HUES48 (cell line): ENCODE results near the gene SMS.

Experiments
- H3K27ac ChIP-seq: one replicate; pipeline ENCODE4 v1.7.0; 2013; ENCODE audit warnings: low read depth, low read length, inconsistent platforms
- H3K27me3 ChIP-seq: 2 replicates; pipeline ENCODE4 v1.6.1; 2013; ENCODE audit warnings: mild to moderate bottlenecking, low read length; ENCODE audit not compliant: control insufficient read depth, insufficient read depth
- H3K36me3 ChIP-seq: 2 replicates; pipeline ENCODE4 v1.6.1; 2013; ENCODE audit warnings: low read length; ENCODE audit not compliant: control insufficient read depth, insufficient read depth
- H3K4me1 ChIP-seq: 2 replicates; pipeline ENCODE4 v1.6.1; 2013; ENCODE audit warnings: mild to moderate bottlenecking, low read length; ENCODE audit not compliant: control insufficient read depth, insufficient read depth
- H3K4me3 ChIP-seq: 2 replicates; pipeline ENCODE4 v1.5.1; 2013; ENCODE audit warnings: mild to moderate bottlenecking, low read depth, low read length
- H3K9ac ChIP-seq: 2 replicates; pipeline ENCODE4 v1.6.1; 2013; ENCODE audit warnings: mild to moderate bottlenecking, low read depth, low read length, moderate library complexity
- H3K9me3 ChIP-seq: 2 replicates; pipeline ENCODE4 v1.6.1; 2013; ENCODE audit warnings: low read length; ENCODE audit not compliant: control insufficient read depth, insufficient read depth

The SMS gene

GRCh38 chrX:21932292-21933002 is 8.1 kb upstream of the SMS start:
- Histone ChIP-seq H3K9ac (no peak overlapping the region), H3K4me3 (no peak overlapping the region), H3K27ac (peak overlapping the region; percentile 14), H3K9me3 (no peaks in the 10 kb centered on the region), H3K4me1 (peaks cover 4% of the 10 kb centered on the region; the same call in 1 of the 2 replicates), H3K36me3 (no peaks in the 10 kb centered on the region), H3K27me3 (no peaks in the 10 kb centered on the region)

DNA sequence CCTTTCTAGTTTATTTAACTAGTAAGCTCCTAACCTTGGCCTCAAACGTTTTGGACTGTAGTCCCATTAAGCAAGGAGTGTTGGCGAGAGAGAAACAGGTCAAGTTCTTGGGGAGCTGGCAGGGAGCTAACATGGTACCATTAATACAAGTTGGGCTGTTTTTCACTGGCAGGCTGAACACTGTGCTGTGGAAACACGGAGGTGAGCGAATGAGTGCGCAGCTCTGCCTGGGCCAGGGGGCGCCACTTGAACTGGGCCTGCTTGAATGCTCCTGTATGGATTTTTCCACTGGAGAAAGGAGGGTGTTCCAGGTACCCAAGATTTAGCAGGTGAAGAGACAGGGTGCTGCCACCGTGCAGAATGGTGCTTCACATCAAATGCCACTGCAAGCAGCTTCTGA is 7.4 kb upstream of the SMS start:
- no peaks in the 10 kb centered on the region for H3K27me3 ChIP-seq
- no peak overlapping the region for H3K4me3 ChIP-seq
- H3K4me1 ChIP-seq = no peaks in the 10 kb centered on the region
- H3K36me3 ChIP-seq = no peaks in the 10 kb centered on the region
- H3K9ac ChIP-seq = no peak overlapping the region
- no peaks in the 10 kb centered on the region for H3K9me3 ChIP-seq
- H3K27ac ChIP-seq = no peak overlapping the region

DNA sequence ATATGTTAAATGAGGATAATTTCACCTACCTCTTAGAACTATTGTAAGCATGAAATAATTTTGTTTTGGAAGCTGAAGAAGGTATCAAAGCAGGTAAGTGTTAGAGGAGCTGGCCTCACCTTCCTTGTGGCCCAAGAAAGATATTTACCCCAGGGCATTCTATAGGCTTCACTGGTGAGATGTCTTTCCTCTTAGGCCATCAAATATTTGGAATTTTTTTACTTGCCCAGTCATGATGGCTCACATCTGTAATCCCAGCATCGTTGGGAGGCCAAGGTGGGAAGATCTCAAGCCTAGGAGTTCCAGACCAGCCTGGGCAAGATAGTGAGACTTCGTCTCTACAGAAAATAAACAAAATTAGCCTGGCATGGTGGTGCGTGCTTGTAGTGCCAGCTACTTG is 6.1 kb upstream of the SMS start:
- Histone ChIP-seq H3K9ac (no peak overlapping the region), H3K27ac (no peak overlapping the region), H3K9me3 (no peaks in the 10 kb centered on the region), H3K4me1 (0 out of 2 replicates have a peak, but pooled peaks cover 2% of the 10 kb centered on the region), H3K4me3 (no peak overlapping the region), H3K36me3 (no peaks in the 10 kb centered on the region), H3K27me3 (peaks cover 1% of the 10 kb centered on the region; the same call in 1 of the 2 replicates)

DNA sequence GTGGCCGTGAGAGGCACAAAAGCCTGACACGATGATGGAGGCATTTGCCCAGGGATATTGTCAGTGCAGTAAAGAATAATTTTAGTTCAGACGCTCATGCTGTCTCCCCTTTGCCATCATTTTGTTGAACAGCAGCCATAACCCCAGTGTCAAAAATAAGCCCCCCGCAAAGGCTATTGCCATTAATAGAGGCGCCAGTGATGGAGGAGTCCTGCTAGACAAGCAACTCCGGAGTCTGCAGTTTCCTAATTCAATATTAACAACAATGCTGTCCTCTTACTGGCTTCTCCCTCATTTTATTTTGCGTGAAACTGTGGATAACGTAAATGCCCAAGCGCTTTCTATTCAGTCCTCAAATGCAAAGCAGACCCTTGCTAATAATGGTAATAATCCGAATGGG is 603 bp upstream of the SMS start:
- H3K27ac ChIP-seq = peak overlapping the region; percentile 66
- H3K4me3 ChIP-seq = peak overlapping the region; percentile 87
- peaks cover 4% of the 10 kb centered on the region; the same call in 1 of the 2 replicates for H3K27me3 ChIP-seq
- peak overlapping the region; percentile 78 for H3K9ac ChIP-seq
- no peaks in the 10 kb centered on the region for H3K9me3 ChIP-seq
- peaks cover 36% of the 10 kb centered on the region for H3K4me1 ChIP-seq
- 0 out of 2 replicates have a peak, but pooled peaks cover 8% of the 10 kb centered on the region for H3K36me3 ChIP-seq

DNA sequence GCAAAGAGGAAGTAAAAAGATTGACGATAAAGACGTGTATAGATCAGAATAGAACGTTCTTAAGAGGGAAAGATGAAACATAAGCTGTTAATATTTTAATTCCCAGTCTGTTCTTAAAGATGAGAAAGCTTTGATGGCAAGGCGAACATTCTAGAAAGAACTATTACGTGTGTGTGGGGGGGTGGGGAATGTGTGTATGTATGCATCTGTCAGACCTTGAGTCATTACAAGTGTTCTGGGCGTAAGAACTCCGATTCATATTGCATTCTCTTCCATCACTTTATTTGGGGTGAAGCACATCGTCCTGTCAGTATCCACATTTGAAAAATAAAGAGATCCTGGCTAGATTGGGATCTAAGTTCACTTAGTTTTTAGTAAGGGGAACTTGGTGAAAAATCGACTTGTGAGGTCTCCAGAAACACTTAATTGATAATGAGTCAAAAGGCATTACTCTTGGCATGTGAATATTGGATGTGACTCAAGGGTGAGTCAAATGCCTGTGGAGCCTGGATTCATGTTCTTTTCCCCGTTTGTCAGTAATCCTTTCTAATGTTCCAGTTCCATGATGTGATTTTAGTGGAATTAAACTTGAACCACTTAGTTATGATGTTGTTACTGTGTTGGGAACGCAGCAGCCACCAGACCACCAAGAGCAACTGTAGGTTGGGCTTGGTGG is 3.1 kb downstream of the SMS start:
- Histone ChIP-seq H3K9ac (no peak overlapping the region), H3K4me3 (peak overlapping the region; percentile 87), H3K9me3 (no peaks in the 10 kb centered on the region), H3K27ac (peak overlapping the region; percentile 18), H3K4me1 (peaks cover 71% of the 10 kb centered on the region), H3K36me3 (peaks cover 11% of the 10 kb centered on the region; the same call in 1 of the 2 replicates), H3K27me3 (peaks cover 4% of the 10 kb centered on the region; the same call in 1 of the 2 replicates)

GRCh38 chrX:21944136-21944615 is 3.7 kb downstream of the SMS start:
- Histone ChIP-seq H3K4me1 (peaks cover 77% of the 10 kb centered on the region), H3K27ac (peak overlapping the region; percentile 18), H3K9me3 (no peaks in the 10 kb centered on the region)

DNA sequence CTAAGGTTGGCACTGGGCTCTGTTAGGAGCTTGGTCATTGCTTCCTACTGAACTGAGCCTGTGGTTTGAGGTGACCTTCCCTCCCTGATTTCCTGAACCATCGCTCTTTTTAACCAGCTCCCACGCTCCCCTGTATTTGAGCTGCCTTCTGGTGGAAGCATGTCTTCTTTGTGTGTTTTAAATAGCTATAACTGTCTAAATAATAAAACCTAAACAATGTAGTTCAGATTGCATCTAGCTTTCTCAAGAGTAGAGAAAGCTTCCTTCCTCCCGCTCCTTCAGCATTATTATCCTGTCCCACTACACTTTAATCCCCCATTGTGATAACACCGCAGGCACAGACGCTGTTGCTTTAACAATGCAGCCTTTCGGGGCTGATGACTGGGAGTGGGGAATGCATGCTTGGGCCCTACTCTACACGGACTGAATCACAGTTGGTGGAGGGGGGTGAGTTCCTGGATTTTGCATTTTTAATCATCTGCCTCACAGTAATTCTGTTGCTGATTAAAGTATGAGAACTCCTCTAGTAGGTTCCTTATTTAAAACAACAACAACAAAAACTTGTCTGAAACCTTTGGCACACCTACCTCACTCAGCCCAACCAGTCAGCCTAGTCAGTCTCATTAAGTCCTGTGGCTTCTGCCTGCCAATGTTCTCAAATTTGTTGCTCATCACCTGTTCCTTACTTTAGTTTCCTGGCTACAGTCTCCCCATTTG is 6.6 kb downstream of the SMS start:
- H3K36me3 ChIP-seq = peaks cover 24% of the 10 kb centered on the region
- H3K9ac ChIP-seq = 0 out of 2 replicates have a peak overlapping the region, but pooled peaks have one; percentile 41
- peak overlapping the region; percentile 82 for H3K27ac ChIP-seq
- peaks cover 79% of the 10 kb centered on the region for H3K4me1 ChIP-seq
- peak overlapping the region; percentile 41 for H3K4me3 ChIP-seq
- H3K9me3 ChIP-seq = no peaks in the 10 kb centered on the region
- no peaks in the 10 kb centered on the region for H3K27me3 ChIP-seq

More at GRCh38 chrX:21944136-21944615, 3.7 kb downstream of the SMS start:
- peaks cover 4% of the 10 kb centered on the region; the same call in 1 of the 2 replicates for H3K27me3 ChIP-seq
- peak overlapping the region; percentile 87; the same call in 1 of the 2 replicates for H3K4me3 ChIP-seq
- H3K36me3 ChIP-seq = peaks cover 17% of the 10 kb centered on the region
- H3K9ac ChIP-seq = no peak overlapping the region

DNA sequence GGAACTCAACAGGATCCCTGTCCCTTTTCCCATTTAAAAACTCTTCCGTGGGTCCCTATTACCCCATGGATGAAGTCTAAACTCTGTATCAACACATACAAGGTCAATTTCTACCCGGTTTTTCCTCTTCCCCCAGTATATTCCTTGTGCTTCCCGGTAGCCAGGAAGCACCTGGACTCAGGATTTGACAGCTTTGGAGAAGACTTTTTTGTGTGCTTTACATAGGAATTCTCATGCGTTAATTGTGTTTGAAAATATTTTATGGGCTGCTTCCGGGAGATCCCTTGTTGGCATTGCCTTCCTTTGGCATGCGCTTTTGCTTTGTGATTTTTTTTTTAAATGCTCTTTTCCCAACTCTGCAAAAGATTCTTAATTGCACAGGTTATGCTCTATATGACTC is 7.2 kb downstream of the SMS start:
- H3K9ac ChIP-seq = no peak overlapping the region
- no peaks in the 10 kb centered on the region for H3K9me3 ChIP-seq
- H3K27ac ChIP-seq = peak overlapping the region; percentile 82
- H3K27me3 ChIP-seq = no peaks in the 10 kb centered on the region
- H3K36me3 ChIP-seq = peaks cover 24% of the 10 kb centered on the region
- peaks cover 79% of the 10 kb centered on the region for H3K4me1 ChIP-seq
- H3K4me3 ChIP-seq = 0 out of 2 replicates have a peak overlapping the region, but pooled peaks have one; percentile 41

DNA sequence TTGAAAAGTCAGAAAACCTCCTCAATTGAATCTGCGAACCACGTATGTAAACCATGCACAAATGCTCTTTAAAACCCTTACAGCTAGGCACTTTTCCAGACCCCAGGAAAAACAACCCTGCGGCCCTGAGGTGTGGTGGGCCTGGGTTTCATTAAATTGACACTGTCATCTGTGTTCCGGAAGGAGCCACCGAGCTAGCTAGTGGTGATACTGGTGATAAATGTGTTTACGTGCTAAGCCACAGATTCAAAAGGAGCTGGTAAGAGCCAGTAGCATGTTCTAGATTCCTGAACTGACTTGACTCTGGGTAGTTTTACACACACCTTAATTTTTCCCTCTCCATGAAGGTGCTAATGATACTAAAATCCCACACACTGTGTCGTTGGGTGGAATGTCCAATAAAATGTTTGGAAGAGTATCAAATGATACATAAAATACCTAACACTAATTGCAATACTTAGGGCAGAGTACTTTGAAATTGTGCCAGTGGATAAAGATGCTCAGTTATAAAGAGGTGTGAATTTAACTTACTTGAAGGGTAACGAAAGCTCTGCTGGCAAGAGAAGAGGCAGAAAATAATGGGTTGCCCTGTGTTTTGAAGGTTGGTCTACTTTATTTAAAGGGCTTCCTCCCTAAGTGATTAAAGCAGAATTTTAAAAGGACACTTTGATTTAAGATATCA is 8.5 kb downstream of the SMS start:
- Histone ChIP-seq H3K4me1 (peaks cover 76% of the 10 kb centered on the region), H3K9me3 (no peaks in the 10 kb centered on the region), H3K27ac (no peak overlapping the region), H3K9ac (no peak overlapping the region), H3K36me3 (peaks cover 16% of the 10 kb centered on the region), H3K4me3 (no peak overlapping the region), H3K27me3 (no peaks in the 10 kb centered on the region)

DNA sequence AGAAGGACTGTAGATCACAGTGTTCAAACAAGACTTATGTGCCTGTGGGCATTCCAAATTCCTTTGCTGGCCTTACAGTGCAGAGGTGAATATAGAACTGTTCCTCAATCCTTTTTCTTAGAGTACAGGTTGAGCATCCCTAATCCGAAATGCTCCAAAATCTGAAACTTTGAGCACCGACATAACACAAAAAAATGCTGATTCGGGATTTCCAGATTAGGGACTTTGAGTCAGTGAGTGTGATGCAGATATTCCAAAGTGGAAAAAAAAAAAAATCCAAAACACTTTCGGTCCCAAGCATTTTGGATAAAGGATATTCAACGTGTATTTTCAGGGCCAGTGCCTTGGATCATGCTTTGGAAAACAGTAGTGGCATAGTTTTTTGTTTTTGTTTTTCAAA is 9.2 kb downstream of the SMS start:
- Histone ChIP-seq H3K9me3 (no peaks in the 10 kb centered on the region), H3K27ac (no peak overlapping the region), H3K4me1 (peaks cover 77% of the 10 kb centered on the region), H3K27me3 (no peaks in the 10 kb centered on the region), H3K36me3 (peaks cover 21% of the 10 kb centered on the region), H3K9ac (no peak overlapping the region), H3K4me3 (no peak overlapping the region)
